Measurements from ENCODE around the gene IQCM. TPM values are rescaled to one million over a fixed set of nuclear protein-coding genes. Genes with fewer than 3 reads are reported as not detected.

Gene IQCM
- polyA plus RNA-seq, 1 donor, result 0.15 TPM

GRCh38 chr4:149713031-149713430 is 102.6 kb downstream of the IQCM start:
- WGBS (ENCODE audit: insufficient coverage, low lambda C conversion rate), result 79% methylated on average over 3 of the region's 3 CpGs
- no peak for DNase-seq
- Histone ChIP-seq H3K9me3 (ENCODE audit: control insufficient read depth, low read depth, low read length) (peaks cover 11% of the 10 kb centered on the region), H3K27ac (ENCODE audit: low read length) (no peak overlapping the region), H3K27me3 (ENCODE audit: control insufficient read depth, insufficient read depth, low read length) (no peaks in the 10 kb centered on the region), H3K4me3 (ENCODE audit: low read length) (no peak overlapping the region), H3K4me1 (ENCODE audit: control insufficient read depth, insufficient read depth, low read length) (no peaks in the 10 kb centered on the region), H3K36me3 (ENCODE audit: control insufficient read depth, insufficient read depth, low read length) (no peaks in the 10 kb centered on the region)

- peaks cover 11% of the 10 kb centered on the region for H3K9me3 ChIP-seq (ENCODE audit: control insufficient read depth, low read depth, low read length)
- H3K27me3 ChIP-seq (ENCODE audit: control insufficient read depth, insufficient read depth, low read length), result no peaks in the 10 kb centered on the region
- no peaks in the 10 kb centered on the region for H3K4me1 ChIP-seq (ENCODE audit: control insufficient read depth, insufficient read depth, low read length)
- no peak overlapping the region for H3K27ac ChIP-seq (ENCODE audit: low read length)
- WGBS (ENCODE audit: insufficient coverage, low lambda C conversion rate), result 86% methylated on average over 1 of the region's 2 CpGs
- no peaks in the 10 kb centered on the region for H3K36me3 ChIP-seq (ENCODE audit: control insufficient read depth, insufficient read depth, low read length)
- no peak overlapping the region for H3K4me3 ChIP-seq (ENCODE audit: low read length)
- no peak for DNase-seq
These were observed 103.9 kb downstream of the IQCM start for GRCh38 chr4:149711593-149712365.

- no peak for DNase-seq
- Histone ChIP-seq H3K27ac (ENCODE audit: low read length) (no peak overlapping the region), H3K4me3 (ENCODE audit: low read length) (no peak overlapping the region), H3K36me3 (ENCODE audit: control insufficient read depth, insufficient read depth, low read length) (no peaks in the 10 kb centered on the region), H3K27me3 (ENCODE audit: control insufficient read depth, insufficient read depth, low read length) (no peaks in the 10 kb centered on the region), H3K4me1 (ENCODE audit: control insufficient read depth, insufficient read depth, low read length) (no peaks in the 10 kb centered on the region), H3K9me3 (ENCODE audit: control insufficient read depth, low read depth, low read length) (no peaks in the 10 kb centered on the region)
These were observed 106.0 kb downstream of the IQCM start for GRCh38 chr4:149709640-149710039.

GRCh38 chr4:149708513-149709130 is 107.0 kb downstream of the IQCM start:
- WGBS (ENCODE audit: insufficient coverage, low lambda C conversion rate), result no CpG with 5 or more reads among the region's 1 CpG
- Histone ChIP-seq H3K4me3 (ENCODE audit: low read length) (no peak overlapping the region), H3K27ac (ENCODE audit: low read length) (no peak overlapping the region), H3K36me3 (ENCODE audit: control insufficient read depth, insufficient read depth, low read length) (no peaks in the 10 kb centered on the region), H3K4me1 (ENCODE audit: control insufficient read depth, insufficient read depth, low read length) (no peaks in the 10 kb centered on the region), H3K9me3 (ENCODE audit: control insufficient read depth, low read depth, low read length) (no peaks in the 10 kb centered on the region), H3K27me3 (ENCODE audit: control insufficient read depth, insufficient read depth, low read length) (no peaks in the 10 kb centered on the region)
- DNase-seq, result no peak

GRCh38 chr4:149707862-149708261 is 107.8 kb downstream of the IQCM start:
- no peaks in the 10 kb centered on the region for H3K9me3 ChIP-seq (ENCODE audit: control insufficient read depth, low read depth, low read length)
- H3K4me1 ChIP-seq (ENCODE audit: control insufficient read depth, insufficient read depth, low read length), result no peaks in the 10 kb centered on the region
- H3K4me3 ChIP-seq (ENCODE audit: low read length), result no peak overlapping the region
- no peaks in the 10 kb centered on the region for H3K36me3 ChIP-seq (ENCODE audit: control insufficient read depth, insufficient read depth, low read length)
- no peak for DNase-seq
- no peaks in the 10 kb centered on the region for H3K27me3 ChIP-seq (ENCODE audit: control insufficient read depth, insufficient read depth, low read length)
- H3K27ac ChIP-seq (ENCODE audit: low read length), result no peak overlapping the region
- WGBS (ENCODE audit: insufficient coverage, low lambda C conversion rate), result 20% methylated on average over 1 of the region's 1 CpG

GRCh38 chr4:149706942-149707341 is 108.7 kb downstream of the IQCM start:
- Histone ChIP-seq H3K36me3 (ENCODE audit: control insufficient read depth, insufficient read depth, low read length) (no peaks in the 10 kb centered on the region), H3K27ac (ENCODE audit: low read length) (no peak overlapping the region), H3K4me1 (ENCODE audit: control insufficient read depth, insufficient read depth, low read length) (no peaks in the 10 kb centered on the region), H3K9me3 (ENCODE audit: control insufficient read depth, low read depth, low read length) (no peaks in the 10 kb centered on the region), H3K27me3 (ENCODE audit: control insufficient read depth, insufficient read depth, low read length) (no peaks in the 10 kb centered on the region), H3K4me3 (ENCODE audit: low read length) (no peak overlapping the region)
- DNase-seq, result no peak

GRCh38 chr4:149702414-149703293 is 113.0 kb downstream of the IQCM start:
- H3K4me3 ChIP-seq (ENCODE audit: low read length), result no peak overlapping the region
- WGBS (ENCODE audit: insufficient coverage, low lambda C conversion rate), result 100% methylated on average over 1 of the region's 2 CpGs
- H3K9me3 ChIP-seq (ENCODE audit: control insufficient read depth, low read depth, low read length), result no peaks in the 10 kb centered on the region

GRCh38 chr4:149701435-149702156 is 114.0 kb downstream of the IQCM start:
- no peaks in the 10 kb centered on the region for H3K4me1 ChIP-seq (ENCODE audit: control insufficient read depth, insufficient read depth, low read length)
- H3K27ac ChIP-seq (ENCODE audit: low read length), result no peak overlapping the region
- no peak for DNase-seq
- no peaks in the 10 kb centered on the region for H3K27me3 ChIP-seq (ENCODE audit: control insufficient read depth, insufficient read depth, low read length)
- H3K4me3 ChIP-seq (ENCODE audit: low read length), result no peak overlapping the region
- H3K36me3 ChIP-seq (ENCODE audit: control insufficient read depth, insufficient read depth, low read length), result no peaks in the 10 kb centered on the region
- H3K9me3 ChIP-seq (ENCODE audit: control insufficient read depth, low read depth, low read length), result no peaks in the 10 kb centered on the region
- WGBS (ENCODE audit: insufficient coverage, low lambda C conversion rate), result no CpG with 5 or more reads among the region's 2 CpGs

More at GRCh38 chr4:149702414-149703293, 113.0 kb downstream of the IQCM start:
- Histone ChIP-seq H3K4me1 (ENCODE audit: control insufficient read depth, insufficient read depth, low read length) (no peaks in the 10 kb centered on the region), H3K36me3 (ENCODE audit: control insufficient read depth, insufficient read depth, low read length) (no peaks in the 10 kb centered on the region), H3K27ac (ENCODE audit: low read length) (no peak overlapping the region), H3K27me3 (ENCODE audit: control insufficient read depth, insufficient read depth, low read length) (no peaks in the 10 kb centered on the region)
- no peak for DNase-seq

GRCh38 chr4:149700272-149700671 is 115.4 kb downstream of the IQCM start:
- Histone ChIP-seq H3K4me3 (ENCODE audit: low read length) (no peak overlapping the region), H3K9me3 (ENCODE audit: control insufficient read depth, low read depth, low read length) (no peaks in the 10 kb centered on the region), H3K36me3 (ENCODE audit: control insufficient read depth, insufficient read depth, low read length) (no peaks in the 10 kb centered on the region), H3K27me3 (ENCODE audit: control insufficient read depth, insufficient read depth, low read length) (no peaks in the 10 kb centered on the region), H3K4me1 (ENCODE audit: control insufficient read depth, insufficient read depth, low read length) (no peaks in the 10 kb centered on the region), H3K27ac (ENCODE audit: low read length) (no peak overlapping the region)
- DNase-seq, result no peak
- WGBS (ENCODE audit: insufficient coverage, low lambda C conversion rate), result no CpG with 5 or more reads among the region's 3 CpGs

GRCh38 chr4:149699642-149700041 is 116.0 kb downstream of the IQCM start:
- no peak overlapping the region for H3K27ac ChIP-seq (ENCODE audit: low read length)
- DNase-seq, result no peak
- H3K4me3 ChIP-seq (ENCODE audit: low read length), result no peak overlapping the region
- no peaks in the 10 kb centered on the region for H3K9me3 ChIP-seq (ENCODE audit: control insufficient read depth, low read depth, low read length)
- H3K27me3 ChIP-seq (ENCODE audit: control insufficient read depth, insufficient read depth, low read length), result no peaks in the 10 kb centered on the region
- WGBS (ENCODE audit: insufficient coverage, low lambda C conversion rate), result no CpG with 5 or more reads among the region's 2 CpGs
- no peaks in the 10 kb centered on the region for H3K36me3 ChIP-seq (ENCODE audit: control insufficient read depth, insufficient read depth, low read length)
- H3K4me1 ChIP-seq (ENCODE audit: control insufficient read depth, insufficient read depth, low read length), result no peaks in the 10 kb centered on the region
